DND-41 (cell line): Measurements from ENCODE around the gene WRAP53.

Experiments used
- EZH2 ChIP-seq: IDR thresholded peaks from 3 replicates; pipeline ENCODE4 v1.6.1; 2012; ENCODE audit warnings: borderline replicate concordance, low read depth, mild to moderate bottlenecking, moderate library complexity, low read length, inconsistent platforms; ENCODE audit not compliant: severe bottlenecking
- TF ChIP-seq, protein P1 (sequence below): IDR thresholded peaks from 2 replicates; pipeline ENCODE4 v1.5.1; 2012; ENCODE audit warnings: borderline replicate concordance, low read length, moderate library complexity, mild to moderate bottlenecking; ENCODE audit not compliant: poor library complexity, severe bottlenecking; ENCODE audit errors: extremely low read depth

DNA sequence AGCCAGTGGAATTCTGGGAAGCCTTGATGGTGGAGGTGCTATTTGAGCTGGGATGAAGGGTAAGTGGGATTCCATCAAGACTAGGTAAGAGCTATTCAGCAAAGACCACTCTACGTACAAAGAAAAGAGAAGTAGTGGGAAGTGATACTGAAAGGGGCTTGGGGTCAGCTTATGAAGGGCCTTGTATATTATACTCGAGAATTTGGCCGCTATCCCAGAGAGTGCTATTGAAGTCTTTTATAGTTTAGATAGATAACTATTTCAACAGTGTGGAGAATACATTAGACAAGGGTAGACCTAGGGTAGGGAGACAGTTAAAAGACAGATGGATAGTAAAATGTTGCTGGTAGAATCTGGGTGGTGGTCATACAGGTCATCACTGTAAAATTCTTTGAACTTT, 39.6 kb downstream of the WRAP53 start:
- TF ChIP-seq, protein P1, sequence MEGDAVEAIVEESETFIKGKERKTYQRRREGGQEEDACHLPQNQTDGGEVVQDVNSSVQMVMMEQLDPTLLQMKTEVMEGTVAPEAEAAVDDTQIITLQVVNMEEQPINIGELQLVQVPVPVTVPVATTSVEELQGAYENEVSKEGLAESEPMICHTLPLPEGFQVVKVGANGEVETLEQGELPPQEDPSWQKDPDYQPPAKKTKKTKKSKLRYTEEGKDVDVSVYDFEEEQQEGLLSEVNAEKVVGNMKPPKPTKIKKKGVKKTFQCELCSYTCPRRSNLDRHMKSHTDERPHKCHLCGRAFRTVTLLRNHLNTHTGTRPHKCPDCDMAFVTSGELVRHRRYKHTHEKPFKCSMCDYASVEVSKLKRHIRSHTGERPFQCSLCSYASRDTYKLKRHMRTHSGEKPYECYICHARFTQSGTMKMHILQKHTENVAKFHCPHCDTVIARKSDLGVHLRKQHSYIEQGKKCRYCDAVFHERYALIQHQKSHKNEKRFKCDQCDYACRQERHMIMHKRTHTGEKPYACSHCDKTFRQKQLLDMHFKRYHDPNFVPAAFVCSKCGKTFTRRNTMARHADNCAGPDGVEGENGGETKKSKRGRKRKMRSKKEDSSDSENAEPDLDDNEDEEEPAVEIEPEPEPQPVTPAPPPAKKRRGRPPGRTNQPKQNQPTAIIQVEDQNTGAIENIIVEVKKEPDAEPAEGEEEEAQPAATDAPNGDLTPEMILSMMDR, result no peak
- TF ChIP-seq EZH2, result no peak
